HepG2 (cell line): ENCODE results near the gene EHD4. TPM values are rescaled to one million over a fixed set of nuclear protein-coding genes. Genes with fewer than 3 reads are reported as not detected.

ENCODE experiments used
- ASH2L ChIP-seq: fragments of 300-600, 200-600 bp; sonication (generic); IDR thresholded peaks from 2 replicates; pipeline ENCODE4 v1.7.0; 2017; ENCODE audit warnings: low read depth, mild to moderate bottlenecking, moderate library complexity, mixed read lengths, low read length; ENCODE audit not compliant: insufficient read length
- FOXA3 ChIP-seq: IDR thresholded peaks from 2 replicates; pipeline ENCODE4 v1.6.1; 2016; ENCODE audit warnings: missing genetic modification reagents, missing compliant biosample characterization
- SOX6 ChIP-seq, 2 experiments: fragments of 450-650 bp in 1 of 2; sonication (generic) in 1 of 2; formaldehyde crosslinking in 1 of 2; IDR thresholded peaks; 2 replicates each; pipeline versions ENCODE4 v1.4.0 to v1.6.1; 2017 to 2020; ENCODE audit warnings: antibody characterized with exemption in 1 of 2, mild to moderate bottlenecking in 1 of 2, missing genetic modification reagents in 1 of 2
- TARDBP ChIP-seq: sonication (generic); formaldehyde crosslinking; IDR thresholded peaks from 2 replicates; pipeline ENCODE4 v1.8.0; 2022; ENCODE audit warnings: mild to moderate bottlenecking, missing genetic modification reagents
- YEATS4 ChIP-seq: sonication (generic); formaldehyde crosslinking; IDR thresholded peaks from 2 replicates; pipeline ENCODE4 v1.4.0; 2020; ENCODE audit warnings: missing genetic modification reagents, borderline replicate concordance
- ZFP82 ChIP-seq: sonication (generic); formaldehyde crosslinking; IDR thresholded peaks from 2 replicates; pipeline ENCODE4 v1.5.1; 2020; ENCODE audit warnings: mild to moderate bottlenecking, missing genetic modification reagents, borderline replicate concordance
- ZNF460 ChIP-seq: sonication (generic); formaldehyde crosslinking; IDR thresholded peaks from 2 replicates; pipeline ENCODE4 v1.5.1; 2020; ENCODE audit warnings: missing genetic modification reagents, mild to moderate bottlenecking, borderline replicate concordance
- polyA plus RNA-seq, 8 experiments: library from polyadenylated mRNA; depleted of rRNA in 3 of 8; stranded (reverse) in 7 of 8; unstranded in 1 of 8; fragments of >200 nt; fragmentation: Illumina TruSeq in 4 of 8; extraction: Trizol in 4 of 8; gene quantifications; 2 replicates each; pipeline versions ENCODE4 v1.2.1 to v1.2.3, GENCODE V29; 2011 to 2016; ENCODE audit warnings: low read depth in 4 of 8, missing spikeins in 1 of 8, mixed read lengths in 1 of 8; ENCODE audit not compliant: insufficient read depth in 1 of 8
- total RNA-seq, 5 experiments: library from RNA; depleted of rRNA; stranded (reverse); fragments of >200 nt; fragmentation: Illumina TruSeq; extraction: Trizol; gene quantifications; 2 replicates each; pipeline ENCODE4 v1.2.3, GENCODE V29; 2016; ENCODE audit warnings: low read depth in 1 of 5
- TF ChIP-seq, protein P1 (sequence below): sonication (generic); formaldehyde crosslinking; IDR thresholded peaks from 2 replicates; pipeline ENCODE4 v1.5.0; 2020; ENCODE audit warnings: mild to moderate bottlenecking, missing genetic modification reagents
- TF ChIP-seq, protein P2 (sequence below): sonication (generic); formaldehyde crosslinking; IDR thresholded peaks from 2 replicates; pipeline ENCODE4 v1.4.0; 2020; ENCODE audit warnings: mild to moderate bottlenecking, low read depth, missing genetic modification reagents

EHD4 gene
- total and polyA plus RNA-seq, 2 of the 13 experiments (the other 11 are each of a cell fraction or from before 2014, with no cell fraction given), result 3.1 to 4.8 TPM

DNA sequence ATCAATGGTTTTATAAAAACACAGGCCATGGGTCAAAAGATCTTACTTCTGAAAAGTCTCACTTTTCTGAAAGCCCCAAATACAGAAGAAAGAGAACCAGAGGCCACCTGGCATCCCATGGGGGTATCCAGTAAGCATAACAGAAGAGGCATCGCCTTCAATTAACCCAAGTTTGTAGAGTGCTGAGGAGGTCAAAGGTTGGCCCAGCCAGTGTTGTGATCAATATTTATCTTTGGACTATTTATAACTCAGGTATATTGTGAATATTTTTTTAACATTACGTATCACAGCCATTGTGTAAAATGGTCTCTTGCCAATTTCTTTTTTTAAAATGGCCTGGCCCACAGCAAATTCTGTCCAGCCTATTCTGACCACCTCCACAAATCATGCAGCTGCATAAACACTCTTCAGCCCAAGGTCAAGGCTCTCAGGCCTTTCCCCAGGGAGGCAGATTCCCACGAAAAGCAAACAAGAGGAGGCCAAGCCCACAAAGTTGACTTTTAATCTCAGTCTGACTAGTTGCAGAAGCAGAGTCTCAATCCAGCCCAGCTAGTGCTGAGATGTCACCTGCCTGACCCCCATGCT is 52.3 kb downstream of the EHD4 start (continued):
- TF ChIP-seq ZNF460 (CRISPR knock-in tag), result no peak
- TF ChIP-seq TARDBP, result no peak
- TF ChIP-seq, protein P1, sequence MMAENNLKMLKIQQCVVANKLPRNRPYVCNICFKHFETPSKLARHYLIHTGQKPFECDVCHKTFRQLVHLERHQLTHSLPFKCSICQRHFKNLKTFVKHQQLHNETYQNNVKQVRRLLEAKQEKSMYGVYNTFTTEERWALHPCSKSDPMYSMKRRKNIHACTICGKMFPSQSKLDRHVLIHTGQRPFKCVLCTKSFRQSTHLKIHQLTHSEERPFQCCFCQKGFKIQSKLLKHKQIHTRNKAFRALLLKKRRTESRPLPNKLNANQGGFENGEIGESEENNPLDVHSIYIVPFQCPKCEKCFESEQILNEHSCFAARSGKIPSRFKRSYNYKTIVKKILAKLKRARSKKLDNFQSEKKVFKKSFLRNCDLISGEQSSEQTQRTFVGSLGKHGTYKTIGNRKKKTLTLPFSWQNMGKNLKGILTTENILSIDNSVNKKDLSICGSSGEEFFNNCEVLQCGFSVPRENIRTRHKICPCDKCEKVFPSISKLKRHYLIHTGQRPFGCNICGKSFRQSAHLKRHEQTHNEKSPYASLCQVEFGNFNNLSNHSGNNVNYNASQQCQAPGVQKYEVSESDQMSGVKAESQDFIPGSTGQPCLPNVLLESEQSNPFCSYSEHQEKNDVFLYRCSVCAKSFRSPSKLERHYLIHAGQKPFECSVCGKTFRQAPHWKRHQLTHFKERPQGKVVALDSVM (CRISPR knock-in tag), result no peak
- TF ChIP-seq, protein P2, sequence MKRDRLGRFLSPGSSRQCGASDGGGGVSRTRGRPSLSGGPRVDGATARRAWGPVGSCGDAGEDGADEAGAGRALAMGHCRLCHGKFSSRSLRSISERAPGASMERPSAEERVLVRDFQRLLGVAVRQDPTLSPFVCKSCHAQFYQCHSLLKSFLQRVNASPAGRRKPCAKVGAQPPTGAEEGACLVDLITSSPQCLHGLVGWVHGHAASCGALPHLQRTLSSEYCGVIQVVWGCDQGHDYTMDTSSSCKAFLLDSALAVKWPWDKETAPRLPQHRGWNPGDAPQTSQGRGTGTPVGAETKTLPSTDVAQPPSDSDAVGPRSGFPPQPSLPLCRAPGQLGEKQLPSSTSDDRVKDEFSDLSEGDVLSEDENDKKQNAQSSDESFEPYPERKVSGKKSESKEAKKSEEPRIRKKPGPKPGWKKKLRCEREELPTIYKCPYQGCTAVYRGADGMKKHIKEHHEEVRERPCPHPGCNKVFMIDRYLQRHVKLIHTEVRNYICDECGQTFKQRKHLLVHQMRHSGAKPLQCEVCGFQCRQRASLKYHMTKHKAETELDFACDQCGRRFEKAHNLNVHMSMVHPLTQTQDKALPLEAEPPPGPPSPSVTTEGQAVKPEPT (CRISPR knock-in tag), result no peak
- TF ChIP-seq ZFP82 (CRISPR knock-in tag), result no peak
- no peak for TF ChIP-seq YEATS4 (CRISPR knock-in tag)
- no peak for TF ChIP-seq ASH2L
- TF ChIP-seq SOX6 (IDR thresholded peaks at IDR 0.05), result no peak
- TF ChIP-seq SOX6 (CRISPR knock-in tag; IDR thresholded peaks at IDR 0.05), result peak; percentile 23; the same call in 1 of the 2 replicates
- TF ChIP-seq FOXA3 (CRISPR knock-in tag), result peak; percentile 45
